Type B pancreatic cell (in vitro differentiated cells): ENCODE measurements around the gene GATA5. TPM values are rescaled to one million over a fixed set of nuclear protein-coding genes. Genes with fewer than 3 reads are reported as not detected.

Experiments used
- DNase-seq: peaks from one replicate; pipeline ENCODE4 v3.0.0; 2021; ENCODE audit warnings: mixed read lengths; ENCODE audit not compliant: unreplicated experiment; ENCODE audit errors: extremely low spot score
- H3K27ac Mint-ChIP-seq: 2 replicates; pipeline ENCODE4 v1.8.0; 2021; ENCODE audit warnings: mild to moderate bottlenecking, mixed read lengths
- H3K27me3 Mint-ChIP-seq: 2 replicates; pipeline ENCODE4 v1.8.0; 2021; ENCODE audit warnings: mixed read lengths
- H3K36me3 Mint-ChIP-seq: 2 replicates; pipeline ENCODE4 v1.8.0; 2021; ENCODE audit warnings: mixed read lengths
- H3K4me1 Mint-ChIP-seq: one replicate; pipeline ENCODE4 v1.8.0; 2021; ENCODE audit warnings: mixed read lengths; ENCODE audit not compliant: unreplicated experiment
- H3K4me3 Mint-ChIP-seq: 2 replicates; pipeline ENCODE4 v1.8.0; 2021; ENCODE audit warnings: mild to moderate bottlenecking, mixed read lengths
- H3K9me3 Mint-ChIP-seq: 2 replicates; pipeline ENCODE4 v1.8.0; 2021; ENCODE audit warnings: mixed read lengths
- CTCF ChIP-seq: fragments of 200-600 bp; sonication (generic); conservative IDR thresholded peaks from 2 replicates; pipeline ENCODE4 v1.5.0; 2021; ENCODE audit warnings: antibody characterized with exemption, mild to moderate bottlenecking
- total RNA-seq: library from RNA; stranded (reverse); gene quantifications from 2 replicates; pipeline ENCODE4 v1.2.1, GENCODE V29; 2021; ENCODE audit warnings: low replicate concordance

The GATA5 gene
- total RNA-seq, 1 donor from 2014 or later = 10.8 TPM

- no peaks in the 10 kb centered on the region for H3K4me1 Mint-ChIP-seq
- H3K9me3 Mint-ChIP-seq = no peaks in the 10 kb centered on the region
- H3K4me3 Mint-ChIP-seq = no peak overlapping the region
- TF ChIP-seq CTCF = no peak
- DNase-seq = no peak
- H3K36me3 Mint-ChIP-seq = no peaks in the 10 kb centered on the region
- no peaks in the 10 kb centered on the region for H3K27me3 Mint-ChIP-seq
- no peak overlapping the region for H3K27ac Mint-ChIP-seq
These were observed 31.5 kb downstream of the GATA5 start for GRCh38 chr20:62444286-62444685.

- Mint-ChIP-seq H3K27me3 (no peaks in the 10 kb centered on the region), H3K9me3 (no peaks in the 10 kb centered on the region), H3K4me3 (no peak overlapping the region), H3K4me1 (no peaks in the 10 kb centered on the region), H3K27ac (no peak overlapping the region), H3K36me3 (no peaks in the 10 kb centered on the region)
- DNase-seq = no peak
- TF ChIP-seq CTCF = no peak
These were observed 33.7 kb downstream of the GATA5 start for GRCh38 chr20:62441987-62442539.

GRCh38 chr20:62439218-62439617 is 36.6 kb downstream of the GATA5 start:
- H3K4me3 Mint-ChIP-seq = no peak overlapping the region
- no peaks in the 10 kb centered on the region for H3K36me3 Mint-ChIP-seq
- no peaks in the 10 kb centered on the region for H3K27me3 Mint-ChIP-seq
- no peak for DNase-seq
- TF ChIP-seq CTCF = no peak
- H3K27ac Mint-ChIP-seq = no peak overlapping the region
- H3K9me3 Mint-ChIP-seq = no peaks in the 10 kb centered on the region
- H3K4me1 Mint-ChIP-seq = peaks cover 8% of the 10 kb centered on the region

GRCh38 chr20:62437927-62438326 is 37.9 kb downstream of the GATA5 start:
- no peak for DNase-seq
- Mint-ChIP-seq H3K27ac (no peak overlapping the region), H3K4me1 (peaks cover 17% of the 10 kb centered on the region), H3K4me3 (no peak overlapping the region), H3K27me3 (no peaks in the 10 kb centered on the region), H3K9me3 (no peaks in the 10 kb centered on the region), H3K36me3 (no peaks in the 10 kb centered on the region)
- TF ChIP-seq CTCF = peak; percentile 22

GRCh38 chr20:62437496-62437895 is 38.3 kb downstream of the GATA5 start:
- Mint-ChIP-seq H3K36me3 (no peaks in the 10 kb centered on the region), H3K27ac (no peak overlapping the region), H3K4me3 (no peak overlapping the region), H3K4me1 (peaks cover 17% of the 10 kb centered on the region), H3K27me3 (no peaks in the 10 kb centered on the region), H3K9me3 (no peaks in the 10 kb centered on the region)
- TF ChIP-seq CTCF = no peak
- DNase-seq = no peak

- Mint-ChIP-seq H3K27me3 (no peaks in the 10 kb centered on the region), H3K4me3 (no peak overlapping the region), H3K36me3 (no peaks in the 10 kb centered on the region), H3K4me1 (peaks cover 17% of the 10 kb centered on the region), H3K27ac (no peak overlapping the region), H3K9me3 (no peaks in the 10 kb centered on the region)
- no peak for TF ChIP-seq CTCF
- DNase-seq = no peak
These were observed 39.1 kb downstream of the GATA5 start for GRCh38 chr20:62436692-62437091.
